Measurements from ENCODE around the gene UBE2O. TPM values are rescaled to one million over a fixed set of nuclear protein-coding genes. Genes with fewer than 3 reads are reported as not detected.

Gene UBE2O
- total RNA-seq, 1 experiment from 2014 or later: 16.2 TPM

- no peak for DNase-seq (ENCODE audit: low spot score)
These were observed 13.5 kb downstream of the UBE2O start for GRCh38 chr17:76439314-76439928.

GRCh38 chr17:76438906-76439305 is 14.0 kb downstream of the UBE2O start:
- DNase-seq (ENCODE audit: low spot score): no peak

- DNase-seq (ENCODE audit: low spot score): peak; percentile 45
These were observed 15.2 kb downstream of the UBE2O start for GRCh38 chr17:76437467-76438402.

- no peak for DNase-seq (ENCODE audit: low spot score)
These were observed 17.2 kb downstream of the UBE2O start for GRCh38 chr17:76435751-76436150.

GRCh38 chr17:76434870-76435269 is 18.1 kb downstream of the UBE2O start:
- no peak for DNase-seq (ENCODE audit: low spot score)

GRCh38 chr17:76433693-76434092 is 19.3 kb downstream of the UBE2O start:
- no peak for DNase-seq (ENCODE audit: low spot score)

DNA sequence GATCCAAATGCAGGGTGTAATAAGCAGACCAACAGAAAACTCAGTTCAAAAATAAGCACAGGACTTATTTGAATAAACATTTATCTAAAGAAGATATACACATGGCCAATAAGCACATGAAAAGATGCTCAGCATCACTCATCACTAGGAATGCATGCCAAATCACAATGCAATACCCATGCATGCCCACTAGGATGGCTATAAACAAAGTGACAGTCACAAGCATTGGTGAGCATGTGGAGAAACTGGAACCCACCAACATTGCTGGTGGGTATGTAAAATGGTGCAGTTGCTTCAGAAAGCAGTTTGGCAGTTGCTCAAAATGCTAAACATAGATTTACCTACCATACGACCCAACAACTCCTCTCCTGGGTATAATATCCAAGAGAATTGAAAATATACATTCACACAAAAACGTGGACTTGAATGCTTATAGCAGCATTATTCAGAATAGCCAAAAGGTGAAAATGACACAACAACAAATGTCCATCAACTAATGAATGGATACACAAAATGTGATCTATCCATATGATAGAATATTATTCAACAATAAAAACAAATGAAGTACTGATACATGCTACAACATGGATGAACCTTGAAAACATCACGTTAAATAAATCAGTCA is 20.1 kb downstream of the UBE2O start:
- no peak for DNase-seq (ENCODE audit: low spot score)

GRCh38 chr17:76432004-76432403 is 20.9 kb downstream of the UBE2O start:
- DNase-seq (ENCODE audit: low spot score): no peak

- no peak for DNase-seq (ENCODE audit: low spot score)
These were observed 21.4 kb downstream of the UBE2O start for GRCh38 chr17:76431509-76431908.

- DNase-seq (ENCODE audit: low spot score): no peak
These were observed 24.4 kb downstream of the UBE2O start for GRCh38 chr17:76428511-76428910.

- peak; percentile 77 for DNase-seq (ENCODE audit: low spot score)
These were observed 25.3 kb downstream of the UBE2O start for GRCh38 chr17:76427501-76428231.

DNA sequence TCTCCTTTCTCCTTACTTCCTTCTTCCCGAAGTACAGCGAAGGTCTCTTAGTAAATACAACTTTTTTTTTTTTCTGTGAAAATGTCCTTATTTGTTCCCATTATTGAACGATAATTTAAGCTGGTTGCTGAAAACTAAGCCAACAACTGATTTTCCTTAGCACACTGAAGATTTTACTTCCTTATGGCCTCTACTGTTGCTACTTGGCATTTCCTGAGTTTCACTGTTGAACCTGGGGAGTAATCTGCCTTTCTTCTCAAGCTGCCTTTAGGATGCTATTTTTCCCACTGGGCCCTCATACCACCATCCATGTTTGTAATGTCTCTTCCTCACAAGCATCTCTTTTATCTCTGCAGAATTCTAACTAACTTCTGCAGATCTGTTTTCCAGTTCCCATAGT is 26.1 kb downstream of the UBE2O start:
- DNase-seq (ENCODE audit: low spot score): no peak

DNA sequence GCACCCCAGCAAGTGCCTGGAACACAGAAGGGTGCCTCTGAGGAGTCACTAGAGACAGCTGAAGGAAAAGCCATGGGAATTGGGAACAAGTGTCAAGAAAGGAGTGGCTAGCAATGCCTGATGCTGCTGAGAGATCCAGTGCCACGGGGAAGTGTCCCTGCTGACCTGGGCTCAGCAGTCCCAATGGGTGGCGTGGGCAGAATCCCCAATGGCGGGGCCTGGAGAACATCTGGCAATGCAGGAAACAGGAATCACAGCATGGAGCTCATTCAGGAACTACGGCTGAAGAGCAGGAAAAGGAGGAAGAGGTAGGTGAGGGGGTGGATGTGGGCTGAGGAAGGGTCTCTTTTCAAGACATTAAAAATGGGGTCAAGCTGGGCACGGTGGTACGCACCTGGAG is 30.1 kb downstream of the UBE2O start:
- no peak for DNase-seq (ENCODE audit: low spot score)

GRCh38 chr17:76422406-76422805 is 30.5 kb downstream of the UBE2O start:
- no peak for DNase-seq (ENCODE audit: low spot score)

DNA sequence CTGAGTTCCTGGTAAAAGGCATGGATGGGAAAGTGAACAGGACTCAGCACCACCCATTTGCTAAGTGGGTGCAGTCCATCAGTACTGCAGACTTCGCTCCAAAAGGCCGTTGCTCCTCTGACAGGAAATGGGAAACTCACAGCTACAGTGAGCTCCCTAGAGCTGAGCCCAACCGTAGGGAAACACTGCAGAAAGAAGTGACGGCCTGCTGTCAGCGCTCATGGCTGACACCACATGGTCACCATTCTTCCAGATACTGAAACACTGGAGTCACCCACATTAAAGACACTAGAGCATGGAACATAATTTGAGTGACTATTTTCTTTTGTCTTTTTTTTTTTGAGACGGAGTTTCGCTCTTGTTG is 31.9 kb downstream of the UBE2O start:
- no peak for DNase-seq (ENCODE audit: low spot score)

- DNase-seq (ENCODE audit: low spot score): no peak
These were observed 32.5 kb downstream of the UBE2O start for GRCh38 chr17:76420356-76421043.

DNA sequence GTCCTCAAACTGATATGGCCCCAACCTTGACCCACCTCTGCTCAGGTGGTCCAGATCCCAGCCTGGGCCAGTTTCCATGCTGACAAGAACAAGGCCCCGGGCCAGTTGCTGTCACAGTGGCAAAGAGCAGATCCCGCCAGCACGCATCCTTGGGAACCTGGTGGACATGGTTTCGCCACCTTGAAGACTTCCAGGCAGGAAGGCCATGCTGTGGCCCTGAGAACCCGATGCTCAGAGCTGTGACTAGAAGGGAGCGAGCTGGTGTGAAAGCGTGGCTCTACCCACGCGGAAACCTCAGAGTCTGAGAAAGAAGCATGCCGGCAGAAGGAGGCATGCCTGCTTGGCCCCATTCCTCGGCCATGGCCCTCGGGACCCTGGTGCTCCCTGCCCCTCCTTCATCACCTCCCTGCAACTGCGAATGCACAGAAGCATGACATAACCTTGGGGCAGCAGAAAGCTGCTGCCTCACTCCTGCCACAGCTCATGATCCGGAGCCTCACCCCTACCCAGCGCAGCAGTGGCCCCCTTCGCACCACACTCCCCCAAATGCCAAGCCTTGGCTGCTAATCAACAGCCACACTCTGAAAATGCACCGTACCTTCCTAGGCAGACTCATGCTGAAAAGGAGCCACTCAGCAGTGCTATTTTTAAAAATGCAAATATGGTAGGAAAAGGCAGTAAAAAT is 33.2 kb downstream of the UBE2O start:
- DNase-seq (ENCODE audit: low spot score): no peak

DNA sequence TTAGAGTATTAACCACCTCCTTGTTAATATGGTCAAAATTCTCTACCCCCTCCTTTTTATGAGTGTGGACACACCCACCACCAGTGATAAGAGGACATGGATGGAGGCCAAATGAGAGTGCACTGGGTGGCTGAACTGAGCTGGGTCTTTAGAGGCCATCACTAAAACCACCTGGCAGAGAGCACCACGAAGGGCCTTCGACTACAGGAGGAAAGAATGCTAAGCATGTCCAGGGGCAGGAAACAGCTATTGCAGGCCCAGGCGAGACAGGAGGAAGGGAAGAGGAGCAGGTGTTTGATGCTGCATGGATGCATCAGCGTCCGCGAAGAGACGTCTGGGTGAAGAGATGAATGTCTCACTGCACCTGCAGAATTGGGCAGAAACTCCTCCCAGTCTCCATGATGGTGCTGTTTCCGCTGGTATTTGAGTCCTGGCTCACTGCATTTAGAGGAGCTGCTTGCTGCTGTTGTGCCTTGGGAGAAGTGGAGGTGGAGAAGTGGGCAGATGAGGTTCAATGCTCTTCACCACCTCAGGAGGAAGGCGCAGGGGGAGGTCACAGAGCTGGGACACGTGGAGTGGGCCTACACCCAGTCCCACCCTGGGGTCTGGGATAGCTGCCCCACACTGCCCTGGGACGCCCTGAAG is 35.3 kb downstream of the UBE2O start:
- no peak for DNase-seq (ENCODE audit: low spot score)

DNA sequence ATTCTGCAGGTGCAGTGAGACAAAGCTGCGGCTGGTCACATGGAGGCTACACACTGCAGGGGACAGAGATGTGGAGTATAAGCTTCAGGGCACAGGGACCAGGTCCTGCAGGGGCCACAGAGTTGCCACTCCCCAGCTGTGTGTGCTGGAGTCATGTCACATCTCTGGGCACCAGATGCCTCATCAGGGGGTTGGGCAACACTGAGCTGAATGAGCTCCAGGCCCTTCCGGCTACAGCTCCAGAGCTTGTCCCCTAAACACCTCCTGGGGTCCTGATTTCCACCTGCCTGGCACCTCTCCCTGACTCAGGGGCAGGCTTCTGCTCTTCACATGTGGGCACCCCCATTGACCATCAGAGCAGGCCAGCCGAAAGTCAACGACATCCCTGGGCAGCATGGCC is 36.1 kb downstream of the UBE2O start:
- no peak for DNase-seq (ENCODE audit: low spot score)

GRCh38 chr17:76416457-76416856 is 36.5 kb downstream of the UBE2O start:
- DNase-seq (ENCODE audit: low spot score): no peak
